HuH-7.5 (cell line): Measurements from ENCODE around the gene GPR141.

Experiments
- DNase-seq: peaks from one replicate; pipeline ENCODE4 v3.0.0; 2011; ENCODE audit warnings: low spot score

Gene GPR141

DNA sequence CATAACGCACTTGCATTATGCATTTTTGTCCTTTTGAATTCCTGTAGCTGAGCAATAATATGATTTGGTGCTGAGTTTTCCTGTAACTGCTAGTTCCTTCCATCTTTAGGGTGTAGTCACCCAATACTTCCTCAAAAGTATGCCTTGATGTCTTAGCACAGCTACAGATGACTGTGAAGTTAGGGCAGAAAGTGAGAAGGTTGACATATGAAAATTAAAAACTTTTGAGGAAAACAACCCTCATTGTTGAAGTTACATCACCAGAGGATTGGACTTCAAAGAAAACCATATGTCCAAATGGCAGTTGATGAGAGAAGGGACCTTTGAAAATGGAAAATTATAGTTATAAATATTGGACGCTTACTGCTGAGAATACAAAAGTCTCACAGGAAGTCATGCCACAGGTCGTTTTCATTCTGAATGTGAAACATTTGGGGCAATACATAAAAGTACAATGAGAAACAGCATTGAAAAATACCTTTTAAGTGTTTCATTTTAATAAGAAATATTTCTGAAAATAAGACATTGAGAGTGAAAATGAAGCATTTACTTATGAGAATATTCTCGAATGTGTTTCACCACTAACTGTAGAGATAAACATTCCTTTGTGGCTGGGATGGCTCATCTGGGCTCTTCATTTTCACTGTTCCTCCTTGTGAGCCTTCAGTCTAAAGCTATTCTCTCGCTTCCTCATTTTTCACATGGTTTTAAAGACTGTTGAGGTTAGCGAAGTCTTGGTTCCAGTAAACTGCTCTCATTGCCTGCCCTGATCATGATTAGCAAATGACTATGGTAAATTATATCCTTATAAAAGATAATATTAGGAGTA is 103.4 kb downstream of the GPR141 start:
- no peak for DNase-seq
